K562 (cell line): ENCODE measurements around the gene ERBB4. TPM values are rescaled to one million over a fixed set of nuclear protein-coding genes. Genes with fewer than 3 reads are reported as not detected.

ENCODE experiments used
- ATAC-seq: fragments of 200-7000 bp; cut with Tn5 transposase; 3 replicates; pipeline ENCODE4 v1.9.1; 2020; ENCODE audit warnings: moderate library complexity
- BruUV-seq: library from RNA; stranded (reverse); fragments of 400-500 nt; replicated peaks from 2 replicates; lab custom pipeline; 2021; lab: Mats Ljungman, UMichigan
- CTCF ChIA-PET: fragments of 300-600 bp; formaldehyde crosslinking; extraction: SDS; loops from one replicate; lab custom pipeline; 2021; ENCODE audit warnings: low intra/inter-chr PET ratio; lab: Yijun Ruan, JAX
- POLR2A ChIA-PET: fragments of 300-600, 350-650 bp; sonication (Branson Sonifier 250); formaldehyde crosslinking; extraction: SDS; loops from one replicate; lab custom pipeline; 2021; ENCODE audit warnings: antibody characterized with exemption, inconsistent platforms; lab: Yijun Ruan, JAX
- DNase-seq, 4 experiments: peaks; one replicate each; pipeline versions ENCODE4 v3.0.0 to v3.0.0-alpha.2; 2011 to 2018; ENCODE audit warnings: low spot score in 3 of 4, mixed read lengths in 3 of 4; ENCODE audit errors: extremely low read depth in 1 of 4
- FAIRE-seq: peaks from 2 replicates; lab custom pipeline; 2011; peaks lifted over from hg19 to GRCh38; lab: Jason Lieb, UNC
- H2AFZ ChIP-seq: 2 replicates; pipeline ENCODE4 v1.6.0; 2011; ENCODE audit warnings: low read depth, low read length, control low read depth, inconsistent platforms
- H3K27ac ChIP-seq: fragments of 200-600 bp; 3 replicates; pipeline ENCODE4 v1.8.0; 2011; ENCODE audit warnings: low read depth, mild to moderate bottlenecking, control low read depth, inconsistent platforms, low read length, moderate library complexity, mixed read lengths; ENCODE audit errors: extremely low read depth
- H3K27me3 ChIP-seq, 2 experiments: fragments of 300-600 bp in 1 of 2; 2 replicates in 1 of 2; 3 replicates in 1 of 2; pipeline versions ENCODE4 v1.6.0 to v1.8.0; 2011; ENCODE audit warnings: inconsistent platforms in 2 of 2, low read length in 2 of 2, mild to moderate bottlenecking in 1 of 2, mixed read lengths in 1 of 2, moderate library complexity in 1 of 2; ENCODE audit not compliant: control insufficient read depth in 2 of 2, insufficient read depth in 2 of 2
- H3K36me3 ChIP-seq: fragments of 300-600 bp; 3 replicates; pipeline ENCODE4 v1.8.0; 2011; ENCODE audit warnings: mild to moderate bottlenecking, low read length, inconsistent platforms; ENCODE audit not compliant: control insufficient read depth, insufficient read depth
- H3K4me1 ChIP-seq, 2 experiments: fragments of 200-600 bp in 1 of 2; replicated peaks in 1 of 2; 2 replicates in 1 of 2; 3 replicates in 1 of 2; pipeline versions ENCODE4 v1.5.1 to v1.8.0; 2011; ENCODE audit warnings: inconsistent platforms in 2 of 2, low read length in 2 of 2, mild to moderate bottlenecking in 1 of 2, mixed read lengths in 1 of 2, moderate library complexity in 1 of 2; ENCODE audit not compliant: control insufficient read depth in 2 of 2, insufficient read depth in 2 of 2
- H3K4me2 ChIP-seq: 2 replicates; pipeline ENCODE4 v1.6.1; 2011; ENCODE audit warnings: low read length, control low read depth, inconsistent platforms, mixed read lengths; ENCODE audit not compliant: insufficient read depth
- H3K4me3 ChIP-seq: fragments of 200-600 bp; sonication (generic), shearing (Covaris generic); 2 replicates; pipeline ENCODE4 v1.5.1; 2016; ENCODE audit warnings: control low read depth, inconsistent platforms
- H3K79me2 ChIP-seq: fragments of 200-600 bp; 3 replicates; pipeline ENCODE4 v1.8.0; 2011; ENCODE audit warnings: low read length, inconsistent platforms; ENCODE audit not compliant: control insufficient read depth, insufficient read depth
- H3K9ac ChIP-seq, 2 experiments: 2 replicates each; pipeline versions ENCODE4 v1.6.0 to v1.6.1; 2011; ENCODE audit warnings: low read depth in 2 of 2, low read length in 2 of 2, control low read depth in 1 of 2, inconsistent platforms in 1 of 2, mild to moderate bottlenecking in 1 of 2, mixed read lengths in 1 of 2; ENCODE audit not compliant: insufficient read depth in 1 of 2
- H3K9me1 ChIP-seq: one replicate; pipeline ENCODE4 v1.6.0; 2011; ENCODE audit warnings: inconsistent platforms, mild to moderate bottlenecking, low read length, moderate library complexity; ENCODE audit not compliant: control insufficient read depth, insufficient read depth
- H3K9me3 ChIP-seq: replicated peaks from 2 replicates; pipeline ENCODE4 v1.5.1; 2011; ENCODE audit warnings: low read depth, low read length, inconsistent platforms; ENCODE audit not compliant: control insufficient read depth, insufficient read depth
- H4K20me1 ChIP-seq: replicated peaks from 2 replicates; pipeline ENCODE4 v1.6.1; 2011; ENCODE audit warnings: low read length, inconsistent platforms, mixed read lengths; ENCODE audit not compliant: control insufficient read depth, insufficient read depth
- GATA2 ChIP-seq: sonication (generic); formaldehyde crosslinking; IDR thresholded peaks from 2 replicates; pipeline ENCODE4 v1.4.0; 2020; ENCODE audit warnings: mild to moderate bottlenecking, missing genetic modification reagents
- NFE2 ChIP-seq: IDR thresholded peaks from 2 replicates; pipeline ENCODE4 v1.6.1; 2014; ENCODE audit warnings: antibody characterized with exemption, low read depth
- TBP ChIP-seq: optimal IDR thresholded peaks from 2 replicates; pipeline ENCODE3; 2011; ENCODE audit warnings: low read depth, low read length, improper control_type of control experiment
- ZNF224 ChIP-seq: sonication (generic); formaldehyde crosslinking; IDR thresholded peaks from 2 replicates; pipeline ENCODE4 v1.8.0; 2022; ENCODE audit warnings: mild to moderate bottlenecking, missing genetic modification reagents
- WGBS: fragments of 100-300 bp; shearing (Covaris generic); methylation state at CpG from one replicate; pipeline ENCODE4 v1.1.6; 2016; ENCODE audit warnings: low coverage, mixed read lengths; ENCODE audit not compliant: insufficient coverage; ENCODE audit errors: missing lambda C conversion rate; 5-methylcytosine and 5-hydroxymethylcytosine counted together
- in situ Hi-C: fragments of 300-500 bp; cut with MboI; formaldehyde crosslinking; loops from 4 replicates; pipeline ENCODE4 v1.15.0; 2018; ENCODE audit warnings: inconsistent platforms, mixed read lengths
- intact Hi-C: fragments of 100-400 bp; cut with micrococcal nuclease; formaldehyde crosslinking; loops from 2 replicates; pipeline ENCODE4 v1.14.2; 2022
- polyA plus RNA-seq, 8 experiments: library from polyadenylated mRNA; depleted of rRNA in 4 of 8; stranded (reverse) in 5 of 8; unstranded in 3 of 8; fragments of >200 nt; fragmentation: Nextera tagmentation in 2 of 8; fragmentation: Illumina TruSeq in 1 of 8; extraction: Ambion mirVana in 2 of 8; extraction: Trizol in 1 of 8; gene quantifications; 2 replicates each; pipeline versions ENCODE4 v1.2.1 to v1.2.3, GENCODE V29; 2011 to 2014; ENCODE audit warnings: inconsistent platforms in 1 of 8, missing spikeins in 1 of 8
- total RNA-seq, 7 experiments: library from RNA; depleted of rRNA in 6 of 7; stranded (reverse); fragments of >200 nt in 6 of 7; fragmentation: Illumina TruSeq in 2 of 7; extraction: Trizol in 2 of 7; gene quantifications; 2 replicates each; pipeline versions ENCODE4 v1.2.1 to v1.2.3, GENCODE V29; 2011 to 2021; ENCODE audit warnings: low replicate concordance in 1 of 7
- TF ChIP-seq, protein P1 (sequence below), 3 experiments: fragments of 200-800 bp in 1 of 3; fragments of 250-450 bp in 1 of 3; fragments of 450-650 bp in 1 of 3; sonication (Bioruptor Pico) in 1 of 3; sonication (Bioruptor generic) in 1 of 3; formaldehyde crosslinking in 1 of 3; IDR thresholded peaks; 2 replicates each; pipeline versions ENCODE4 v1.6.1 to v1.8.0; 2016 to 2022; ENCODE audit warnings: mild to moderate bottlenecking in 2 of 3, missing genetic modification characterization in 2 of 3, missing compliant biosample characterization in 1 of 3, moderate library complexity in 1 of 3
- TF ChIP-seq, protein P2 (sequence below), 2 experiments: fragments of 450-650 bp; conservative IDR thresholded peaks; 2 replicates each; pipeline ENCODE4 v1.6.1; 2017; ENCODE audit warnings: mild to moderate bottlenecking in 2 of 2, moderate library complexity in 2 of 2
- TF ChIP-seq, protein P3 (sequence below): fragments of 250-450 bp; sonication (Bioruptor Pico); IDR thresholded peaks from 2 replicates; pipeline ENCODE4 v1.8.0; 2022; ENCODE audit warnings: inconsistent platforms, mild to moderate bottlenecking, moderate library complexity, borderline replicate concordance
- TF ChIP-seq, protein P4 (sequence below): fragments of 150-350 bp; IDR thresholded peaks from 2 replicates; pipeline ENCODE4 v1.6.1; 2014; ENCODE audit warnings: low read depth, mild to moderate bottlenecking, low read length, borderline replicate concordance

The ERBB4 gene
- total and polyA plus RNA-seq, 9 of the 15 experiments (the other 6 are each of a cell fraction or from before 2014, with no cell fraction given) = not detected

DNA sequence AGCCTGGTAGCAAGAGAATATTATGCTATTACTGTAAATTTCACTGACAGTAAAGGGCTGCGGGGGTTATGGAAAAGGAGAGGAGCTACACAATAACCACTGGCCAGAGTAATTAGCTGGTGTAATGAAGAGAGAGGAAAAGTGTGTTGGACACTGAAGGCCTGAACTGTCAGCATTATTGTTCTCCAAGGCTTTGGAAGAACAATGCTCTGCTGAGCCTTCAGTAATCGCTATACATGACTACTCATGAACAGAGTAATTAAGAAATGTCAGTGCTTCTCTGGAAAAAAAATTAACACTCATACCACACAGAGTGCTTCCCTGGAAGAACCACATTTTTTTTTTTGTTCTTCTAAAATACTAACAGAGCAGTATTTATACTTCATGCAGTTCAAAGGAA lies 1050.9 kb downstream of the ERBB4 start (continued):
- TF ChIP-seq, protein P1, sequence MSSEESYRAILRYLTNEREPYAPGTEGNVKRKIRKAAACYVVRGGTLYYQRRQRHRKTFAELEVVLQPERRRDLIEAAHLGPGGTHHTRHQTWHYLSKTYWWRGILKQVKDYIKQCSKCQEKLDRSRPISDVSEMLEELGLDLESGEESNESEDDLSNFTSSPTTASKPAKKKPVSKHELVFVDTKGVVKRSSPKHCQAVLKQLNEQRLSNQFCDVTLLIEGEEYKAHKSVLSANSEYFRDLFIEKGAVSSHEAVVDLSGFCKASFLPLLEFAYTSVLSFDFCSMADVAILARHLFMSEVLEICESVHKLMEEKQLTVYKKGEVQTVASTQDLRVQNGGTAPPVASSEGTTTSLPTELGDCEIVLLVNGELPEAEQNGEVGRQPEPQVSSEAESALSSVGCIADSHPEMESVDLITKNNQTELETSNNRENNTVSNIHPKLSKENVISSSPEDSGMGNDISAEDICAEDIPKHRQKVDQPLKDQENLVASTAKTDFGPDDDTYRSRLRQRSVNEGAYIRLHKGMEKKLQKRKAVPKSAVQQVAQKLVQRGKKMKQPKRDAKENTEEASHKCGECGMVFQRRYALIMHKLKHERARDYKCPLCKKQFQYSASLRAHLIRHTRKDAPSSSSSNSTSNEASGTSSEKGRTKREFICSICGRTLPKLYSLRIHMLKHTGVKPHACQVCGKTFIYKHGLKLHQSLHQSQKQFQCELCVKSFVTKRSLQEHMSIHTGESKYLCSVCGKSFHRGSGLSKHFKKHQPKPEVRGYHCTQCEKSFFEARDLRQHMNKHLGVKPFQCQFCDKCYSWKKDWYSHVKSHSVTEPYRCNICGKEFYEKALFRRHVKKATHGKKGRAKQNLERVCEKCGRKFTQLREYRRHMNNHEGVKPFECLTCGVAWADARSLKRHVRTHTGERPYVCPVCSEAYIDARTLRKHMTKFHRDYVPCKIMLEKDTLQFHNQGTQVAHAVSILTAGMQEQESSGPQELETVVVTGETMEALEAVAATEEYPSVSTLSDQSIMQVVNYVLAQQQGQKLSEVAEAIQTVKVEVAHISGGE (CRISPR knock-in tag; IDR thresholded peaks at IDR 0.05) = no peak
- TF ChIP-seq, protein P2, sequence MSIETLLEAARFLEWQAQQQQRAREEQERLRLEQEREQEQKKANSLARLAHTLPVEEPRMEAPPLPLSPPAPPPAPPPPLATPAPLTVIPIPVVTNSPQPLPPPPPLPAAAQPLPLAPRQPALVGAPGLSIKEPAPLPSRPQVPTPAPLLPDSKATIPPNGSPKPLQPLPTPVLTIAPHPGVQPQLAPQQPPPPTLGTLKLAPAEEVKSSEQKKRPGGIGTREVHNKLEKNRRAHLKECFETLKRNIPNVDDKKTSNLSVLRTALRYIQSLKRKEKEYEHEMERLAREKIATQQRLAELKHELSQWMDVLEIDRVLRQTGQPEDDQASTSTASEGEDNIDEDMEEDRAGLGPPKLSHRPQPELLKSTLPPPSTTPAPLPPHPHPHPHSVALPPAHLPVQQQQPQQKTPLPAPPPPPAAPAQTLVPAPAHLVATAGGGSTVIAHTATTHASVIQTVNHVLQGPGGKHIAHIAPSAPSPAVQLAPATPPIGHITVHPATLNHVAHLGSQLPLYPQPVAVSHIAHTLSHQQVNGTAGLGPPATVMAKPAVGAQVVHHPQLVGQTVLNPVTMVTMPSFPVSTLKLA (conservative IDR thresholded peaks at IDR 0.05) = no peak
- TF ChIP-seq, all 486 proteins: peak for 0

DNA sequence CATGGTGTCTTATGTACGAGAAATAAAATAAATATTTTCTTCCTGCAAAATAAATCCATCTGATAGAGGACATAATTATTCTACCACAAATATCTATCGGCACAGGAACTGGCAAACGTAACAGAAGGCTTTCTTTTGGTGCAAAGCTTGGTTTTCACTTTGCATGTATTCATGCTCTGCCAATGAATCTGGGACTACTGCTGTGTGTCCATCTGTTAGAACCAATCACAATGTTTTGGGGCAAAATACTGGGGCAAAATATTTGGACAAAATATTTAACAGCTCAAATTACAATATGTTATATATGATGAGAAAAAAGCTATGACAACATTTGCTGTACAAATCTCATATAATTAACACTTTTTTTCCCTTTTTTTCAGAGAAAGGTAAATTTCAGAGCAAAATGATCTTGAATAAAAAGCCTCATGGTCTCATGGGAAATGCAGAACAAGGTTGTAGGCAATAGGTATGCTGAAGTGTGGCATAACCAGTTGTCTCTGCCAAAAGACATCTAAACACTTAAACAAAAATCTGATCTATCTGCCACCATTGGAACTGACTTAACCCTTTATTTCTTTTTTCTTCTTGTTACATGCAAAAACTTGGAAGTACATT lies 1059.0 kb downstream of the ERBB4 start:
- no peak for DNase-seq
- Histone ChIP-seq H3K9me3 (no peaks in the 10 kb centered on the region), H3K36me3 (no peaks in the 10 kb centered on the region), H3K27me3 (no peaks in the 10 kb centered on the region), H2AFZ (no peak overlapping the region), H3K4me1 (no peaks in the 10 kb centered on the region), H3K9me1 (no peaks in the 10 kb centered on the region), H3K4me2 (no peak overlapping the region), H4K20me1 (no peaks in the 10 kb centered on the region), H3K79me2 (no peaks in the 10 kb centered on the region), H3K9ac (no peak overlapping the region), H3K27ac (no peak overlapping the region), H3K4me3 (no peak overlapping the region)
- CTCF ChIA-PET = no interaction called here
- intact Hi-C loops (no loop called here), in situ Hi-C loops (no loop called here)
- no peak for FAIRE-seq
- 0% methylated on average over 3 of the region's 3 CpGs for WGBS
- POLR2A ChIA-PET = interaction anchor here (0.6 kb wide), 1 partner anchor 174 kb away, joined by 3 read pairs; no protein-coding TSS in a partner anchor
- ATAC-seq = no peak
- no TSS peak for BruUV-seq
- no peak for TF ChIP-seq NFE2
- TF ChIP-seq GATA2 = no peak
- no peak for TF ChIP-seq TBP
- TF ChIP-seq, protein P3, sequence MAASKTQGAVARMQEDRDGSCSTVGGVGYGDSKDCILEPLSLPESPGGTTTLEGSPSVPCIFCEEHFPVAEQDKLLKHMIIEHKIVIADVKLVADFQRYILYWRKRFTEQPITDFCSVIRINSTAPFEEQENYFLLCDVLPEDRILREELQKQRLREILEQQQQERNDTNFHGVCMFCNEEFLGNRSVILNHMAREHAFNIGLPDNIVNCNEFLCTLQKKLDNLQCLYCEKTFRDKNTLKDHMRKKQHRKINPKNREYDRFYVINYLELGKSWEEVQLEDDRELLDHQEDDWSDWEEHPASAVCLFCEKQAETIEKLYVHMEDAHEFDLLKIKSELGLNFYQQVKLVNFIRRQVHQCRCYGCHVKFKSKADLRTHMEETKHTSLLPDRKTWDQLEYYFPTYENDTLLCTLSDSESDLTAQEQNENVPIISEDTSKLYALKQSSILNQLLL (CRISPR knock-in tag) = no peak
- TF ChIP-seq, protein P4, sequence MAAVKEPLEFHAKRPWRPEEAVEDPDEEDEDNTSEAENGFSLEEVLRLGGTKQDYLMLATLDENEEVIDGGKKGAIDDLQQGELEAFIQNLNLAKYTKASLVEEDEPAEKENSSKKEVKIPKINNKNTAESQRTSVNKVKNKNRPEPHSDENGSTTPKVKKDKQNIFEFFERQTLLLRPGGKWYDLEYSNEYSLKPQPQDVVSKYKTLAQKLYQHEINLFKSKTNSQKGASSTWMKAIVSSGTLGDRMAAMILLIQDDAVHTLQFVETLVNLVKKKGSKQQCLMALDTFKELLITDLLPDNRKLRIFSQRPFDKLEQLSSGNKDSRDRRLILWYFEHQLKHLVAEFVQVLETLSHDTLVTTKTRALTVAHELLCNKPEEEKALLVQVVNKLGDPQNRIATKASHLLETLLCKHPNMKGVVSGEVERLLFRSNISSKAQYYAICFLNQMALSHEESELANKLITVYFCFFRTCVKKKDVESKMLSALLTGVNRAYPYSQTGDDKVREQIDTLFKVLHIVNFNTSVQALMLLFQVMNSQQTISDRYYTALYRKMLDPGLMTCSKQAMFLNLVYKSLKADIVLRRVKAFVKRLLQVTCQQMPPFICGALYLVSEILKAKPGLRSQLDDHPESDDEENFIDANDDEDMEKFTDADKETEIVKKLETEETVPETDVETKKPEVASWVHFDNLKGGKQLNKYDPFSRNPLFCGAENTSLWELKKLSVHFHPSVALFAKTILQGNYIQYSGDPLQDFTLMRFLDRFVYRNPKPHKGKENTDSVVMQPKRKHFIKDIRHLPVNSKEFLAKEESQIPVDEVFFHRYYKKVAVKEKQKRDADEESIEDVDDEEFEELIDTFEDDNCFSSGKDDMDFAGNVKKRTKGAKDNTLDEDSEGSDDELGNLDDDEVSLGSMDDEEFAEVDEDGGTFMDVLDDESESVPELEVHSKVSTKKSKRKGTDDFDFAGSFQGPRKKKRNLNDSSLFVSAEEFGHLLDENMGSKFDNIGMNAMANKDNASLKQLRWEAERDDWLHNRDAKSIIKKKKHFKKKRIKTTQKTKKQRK = no peak
- TF ChIP-seq ZNF224 (CRISPR knock-in tag) = no peak
